ENCODE results near the gene ALK. TPM values are rescaled to one million over a fixed set of nuclear protein-coding genes. Genes with fewer than 3 reads are reported as not detected.

Gene ALK
- total RNA-seq, 2 donors from 2014 or later, result 0.16 to 0.26 TPM

GRCh38 chr2:29495068-29495467 is 426.3 kb downstream of the ALK start:
- no peaks in the 10 kb centered on the region for H3K9me3 ChIP-seq
- no peaks in the 10 kb centered on the region for H3K27me3 ChIP-seq
- H3K4me3 ChIP-seq, result no peak overlapping the region
- TF ChIP-seq CTCF (IDR thresholded peaks at IDR 0.05), result no peak
- no peak overlapping the region for H3K27ac ChIP-seq
- no peaks in the 10 kb centered on the region for H3K4me1 ChIP-seq
- DNase-seq (ENCODE audit: low spot score), result no peak
- no peaks in the 10 kb centered on the region for H3K36me3 ChIP-seq

GRCh38 chr2:29492701-29493100 is 428.7 kb downstream of the ALK start:
- Histone ChIP-seq H3K27ac (no peak overlapping the region), H3K36me3 (no peaks in the 10 kb centered on the region), H3K4me1 (no peaks in the 10 kb centered on the region), H3K9me3 (no peaks in the 10 kb centered on the region), H3K4me3 (no peak overlapping the region), H3K27me3 (no peaks in the 10 kb centered on the region)
- no peak for TF ChIP-seq CTCF (IDR thresholded peaks at IDR 0.05)
- DNase-seq (ENCODE audit: low spot score), result no peak

GRCh38 chr2:29490045-29490444 is 431.3 kb downstream of the ALK start:
- H3K27me3 ChIP-seq, result no peaks in the 10 kb centered on the region
- H3K9me3 ChIP-seq, result no peaks in the 10 kb centered on the region
- H3K4me1 ChIP-seq, result no peaks in the 10 kb centered on the region
- no peaks in the 10 kb centered on the region for H3K36me3 ChIP-seq
- no peak for TF ChIP-seq CTCF (IDR thresholded peaks at IDR 0.05)
- no peak overlapping the region for H3K4me3 ChIP-seq
- DNase-seq (ENCODE audit: low spot score), result no peak
- H3K27ac ChIP-seq, result no peak overlapping the region

GRCh38 chr2:29489568-29489967 is 431.8 kb downstream of the ALK start:
- no peaks in the 10 kb centered on the region for H3K36me3 ChIP-seq
- H3K4me3 ChIP-seq, result no peak overlapping the region
- H3K9me3 ChIP-seq, result no peaks in the 10 kb centered on the region
- H3K27ac ChIP-seq, result no peak overlapping the region
- no peak for DNase-seq (ENCODE audit: low spot score)
- H3K4me1 ChIP-seq, result no peaks in the 10 kb centered on the region
- TF ChIP-seq CTCF (IDR thresholded peaks at IDR 0.05), result no peak
- H3K27me3 ChIP-seq, result no peaks in the 10 kb centered on the region

DNA sequence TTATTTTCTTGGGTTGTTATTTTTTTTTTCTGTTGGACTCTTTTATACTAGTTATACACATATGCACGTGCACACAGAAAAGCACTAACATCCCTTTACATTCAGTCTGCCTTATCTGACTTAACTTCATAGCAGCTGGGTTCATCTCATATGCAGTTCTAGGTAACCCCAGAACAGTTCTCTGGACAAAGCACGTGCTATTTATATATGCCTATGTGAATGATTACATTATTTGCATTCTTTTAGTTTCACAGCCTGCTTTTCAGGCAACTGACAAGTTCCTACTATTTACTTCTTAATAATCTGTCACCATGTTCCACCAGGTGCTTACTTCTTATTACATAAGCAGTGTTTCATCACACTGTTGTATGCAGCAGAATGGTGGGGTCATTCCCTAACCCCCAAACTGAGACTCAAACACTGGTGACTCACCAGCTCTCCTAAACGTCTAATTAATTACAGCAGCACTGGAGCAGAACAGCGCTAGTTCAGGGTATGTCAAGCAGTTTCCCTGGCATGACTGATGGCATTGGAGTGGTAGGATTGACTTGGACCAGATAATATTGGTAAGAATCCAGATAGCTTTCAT is 433.3 kb downstream of the ALK start:
- no peak for TF ChIP-seq CTCF (IDR thresholded peaks at IDR 0.05)
- H3K9me3 ChIP-seq, result no peaks in the 10 kb centered on the region
- H3K4me1 ChIP-seq, result no peaks in the 10 kb centered on the region
- H3K36me3 ChIP-seq, result no peaks in the 10 kb centered on the region
- H3K27me3 ChIP-seq, result no peaks in the 10 kb centered on the region
- no peak overlapping the region for H3K27ac ChIP-seq
- H3K4me3 ChIP-seq, result no peak overlapping the region
- no peak for DNase-seq (ENCODE audit: low spot score)

GRCh38 chr2:29485631-29486030 is 435.8 kb downstream of the ALK start:
- Histone ChIP-seq H3K4me1 (no peaks in the 10 kb centered on the region), H3K27me3 (no peaks in the 10 kb centered on the region), H3K9me3 (no peaks in the 10 kb centered on the region), H3K27ac (no peak overlapping the region), H3K36me3 (no peaks in the 10 kb centered on the region), H3K4me3 (no peak overlapping the region)
- no peak for DNase-seq (ENCODE audit: low spot score)
- no peak for TF ChIP-seq CTCF (IDR thresholded peaks at IDR 0.05)

Data from right atrium auricular region (tissue), 2 donors.